ENCODE data around the gene ZNF507. TPM values are rescaled to one million over a fixed set of nuclear protein-coding genes. Genes with fewer than 3 reads are reported as not detected.

Gene ZNF507
- 28.8 TPM in 2 replicates for total RNA-seq (2021; fragmentation: NEBNext Ultra II Directional; extraction: Animal tissue kit (Norgen Biotek cat#: 25700))
- polyA plus RNA-seq (2011; rRNA removed), result 6.7 and 8.6 TPM in 2 replicates
- polyA plus RNA-seq (2011; cell fraction: cytosol; rRNA removed), result 13.4 TPM
- polyA plus RNA-seq (2011; cell fraction: nucleus; rRNA removed), result 9.0 TPM
- 11.6 to 19.7 TPM (median 14.5 TPM) in 4 replicates for polyA plus RNA-seq (2012, experiment 1 of 2)
- polyA plus RNA-seq (2012, experiment 2 of 2), result 0.45 TPM
- polyA plus RNA-seq (2013, experiment 1 of 2), result 11.8 TPM
- polyA plus RNA-seq (2013, experiment 2 of 2), result 11.6 TPM
- 33.6 and 53.0 TPM in 2 replicates for polyA minus RNA-seq (2011; rRNA and poly(A)+ RNA removed)
- 15.1 TPM for polyA minus RNA-seq (2011; cell fraction: cytosol; rRNA and poly(A)+ RNA removed)
- polyA minus RNA-seq (2011; cell fraction: nucleus; rRNA and poly(A)+ RNA removed), result 37.4 TPM
- long read RNA-seq, experiment 1, full-length matches to known transcripts, result 1 of 13 reads
- long read RNA-seq, experiment 1, partial matches to known transcripts, result 1 of 13 reads
- long read RNA-seq, experiment 1, other reads (novel, unspliced or antisense), result 11 of 13 reads
- long read RNA-seq, experiment 2, partial matches to known transcripts, result 2 of 4 reads
- long read RNA-seq, experiment 2, other reads (novel, unspliced or antisense), result 0 of 4 reads

DNA sequence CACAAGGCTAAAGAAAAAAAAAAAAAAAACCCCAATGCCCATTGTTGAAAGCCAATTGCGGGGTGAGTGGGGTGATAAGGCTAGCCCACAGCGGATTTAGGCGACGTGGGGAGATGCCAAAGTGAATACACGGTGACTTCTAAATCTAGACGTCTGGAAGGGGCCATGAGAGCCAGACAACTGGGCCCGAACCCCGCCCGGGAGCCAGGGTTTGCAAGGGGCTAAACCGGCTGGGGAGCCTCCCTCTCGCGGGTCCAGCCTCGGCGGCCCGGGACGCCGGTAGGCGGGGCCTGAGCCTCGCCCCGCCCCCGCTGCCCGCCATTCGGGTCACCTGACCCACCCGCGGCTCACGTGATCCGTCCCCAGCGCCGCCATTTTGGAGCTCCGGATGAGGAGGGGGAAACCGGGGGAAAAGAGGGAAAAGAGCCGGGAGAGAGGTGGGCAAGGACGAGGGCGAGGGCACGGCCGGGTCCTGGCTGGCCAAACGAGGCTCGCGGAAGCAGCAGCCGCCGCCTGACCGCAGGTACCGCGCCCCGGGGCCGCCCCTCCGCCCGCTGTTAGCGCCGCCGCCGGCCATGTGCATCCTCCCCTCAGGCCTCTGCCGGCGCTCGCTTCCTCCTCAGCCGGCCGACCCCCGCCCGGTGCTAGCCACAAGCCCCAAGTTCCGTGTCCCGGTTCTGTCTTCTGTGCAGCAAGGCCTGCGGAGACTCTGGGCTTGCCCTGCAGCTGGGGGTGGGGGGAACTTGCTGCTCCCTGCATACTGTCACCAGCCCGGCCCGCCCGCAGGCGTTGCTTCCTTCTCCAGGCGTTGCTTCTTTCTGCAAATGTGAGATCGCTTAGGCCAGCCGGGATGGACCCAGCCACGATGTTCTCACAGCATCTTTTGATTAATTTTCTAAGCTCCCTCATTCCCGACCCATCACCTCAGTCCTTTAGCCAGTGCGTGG is at the start of gene ZNF507:
Gene ZNF507 (plus strand): TSS at position 350 of the 947 bp plus-strand sequence. CDS start 7,221 bp downstream, outside the sequence.
- ChIA-PET POLR2A (ENCODE audit: partially characterized antibody) (interaction anchor here (0.7 to 1.7 kb wide), 5 partner anchors 16 to 816 kb away, joined by 3 to 9 read pairs (median 4); no protein-coding TSS in a partner anchor), CTCF (ENCODE audit: partially characterized antibody) (interaction anchor here (0.6 to 1.9 kb wide), 4 partner anchors 10 to 1270 kb away, joined by 3 to 6 read pairs (median 4); no protein-coding TSS in a partner anchor)
- H4K91ac ChIP-seq (replicated peaks; ENCODE audit: insufficient read length, low read length), result peak within 1 kb of the TSS; percentile 2
- TF ChIP-seq TCF12 (IDR thresholded peaks at IDR 0.05; ENCODE audit: low read depth, low read length) (no peak), GABPA (IDR thresholded peaks at IDR 0.05; ENCODE audit: borderline replicate concordance, insufficient read depth, low read length) (no peak), SP1 (IDR thresholded peaks at IDR 0.05; ENCODE audit: low read depth, low read length) (0 out of 2 replicates have a peak, but pooled peaks have one; percentile 55), POLR2A (IDR thresholded peaks at IDR 0.05; ENCODE audit: control extremely low read depth in 1 of 2, low read depth in 2 of 2, low read length in 2 of 2) (peak; percentile 46 to 88), RXRA (IDR thresholded peaks at IDR 0.05; ENCODE audit: insufficient read depth, low read depth, low read length) (no peak), RAD21 (IDR thresholded peaks at IDR 0.05 in 1 of 2, conservative IDR thresholded peaks at IDR 0.05 in 1 of 2; ENCODE audit: low read depth in 2 of 2, low read length in 2 of 2) (no peak), ASH2L (IDR thresholded peaks at IDR 0.05; ENCODE audit: low read length) (peak; percentile 58)

More for the DNA sequence above, at the start of gene ZNF507:
- Histone ChIP-seq H3K36me3 (ENCODE audit: control insufficient read depth in 2 of 4, insufficient read depth in 4 of 4, low read length in 3 of 4) (peaks cover 0 to 27% (median 7%) of the 10 kb centered on the region in 4 experiments; a peak in 6 of 8 replicates), H3K4me3 (ENCODE audit: extremely low read depth in 1 of 4, insufficient read depth in 2 of 4, low read depth in 3 of 4, low read length in 4 of 4) (peak within 1 kb of the TSS; percentile 84 to 100 (median 96)), H3K4me1 (replicated peaks in 1 of 4; ENCODE audit: control insufficient read depth in 3 of 4, insufficient read depth in 4 of 4, low read length in 3 of 4) (no peaks in the 10 kb centered on the region; a peak in 1 of 7 replicates), H3K23ac (ENCODE audit: insufficient read length) (peak within 1 kb of the TSS; percentile 35), H2BK120ac (replicated peaks; ENCODE audit: low read depth, low read length) (no peak within 1 kb of the TSS), H2BK5ac (ENCODE audit: low read depth, low read length) (peak within 1 kb of the TSS; percentile 77; the same call in 1 of the 2 replicates), H3K27me3 (replicated peaks in 1 of 4; ENCODE audit: control insufficient read depth in 3 of 4, extremely low read depth in 1 of 4, insufficient read depth in 3 of 4, low read length in 3 of 4) (peaks cover 0 to 3% (median 0%) of the 10 kb centered on the region in 4 experiments; a peak in 1 of 7 replicates), H3K56ac (replicated peaks; ENCODE audit: insufficient read length, low read depth, low read length) (peak within 1 kb of the TSS; percentile 52), H3K79me2 (ENCODE audit: control insufficient read depth in 1 of 2, insufficient read depth in 2 of 2, low read length in 2 of 2) (peaks cover 9 to 48% of the 10 kb centered on the region in 2 experiments), H3K4ac (replicated peaks; ENCODE audit: insufficient read length, low read depth, low read length) (no peak within 1 kb of the TSS), H3K27ac (ENCODE audit: low read depth, low read length) (peak within 1 kb of the TSS; percentile 86), H4K8ac (ENCODE audit: extremely low read depth, insufficient read depth, low read length) (peak within 1 kb of the TSS; percentile 99), H2BK12ac (ENCODE audit: low read depth, low read length) (no peak within 1 kb of the TSS), H2AFZ (ENCODE audit: low read length) (peak within 1 kb of the TSS; percentile 87), H2BK15ac (ENCODE audit: low read length) (no peak within 1 kb of the TSS), H3K9me3 (ENCODE audit: insufficient read depth in 2 of 2, low read depth in 1 of 2, low read length in 1 of 2) (no peaks in the 10 kb centered on the region), H2BK20ac (ENCODE audit: low read length) (no peak within 1 kb of the TSS), H3K9ac (replicated peaks in 1 of 4; ENCODE audit: extremely low read depth in 1 of 4, low read depth in 3 of 4, low read length in 3 of 4) (peak within 1 kb of the TSS; percentile 85 to 94 (median 90)), H3K4me2 (ENCODE audit: insufficient read depth in 1 of 2, low read depth in 2 of 2, low read length in 2 of 2) (peak within 1 kb of the TSS; percentile 79 to 87), H3K79me1 (ENCODE audit: low read depth, low read length) (no peaks in the 10 kb centered on the region), H3K23me2 (ENCODE audit: low read depth, low read length) (no peaks in the 10 kb centered on the region; the same call in 1 of the 2 replicates), H3K18ac (ENCODE audit: extremely low read depth, low read length) (no peak within 1 kb of the TSS), H4K20me1 (replicated peaks in 1 of 2; ENCODE audit: control insufficient read depth in 1 of 2, insufficient read depth in 2 of 2, low read length in 2 of 2) (no peaks in the 10 kb centered on the region), H4K5ac (ENCODE audit: insufficient read length, low read depth, low read length) (peak within 1 kb of the TSS; percentile 8), H2AK5ac (ENCODE audit: low read depth, low read length) (no peak within 1 kb of the TSS), H3K14ac (ENCODE audit: insufficient read length) (no peak within 1 kb of the TSS)
- no peak for FAIRE-seq
- DNase-seq (ENCODE audit: low read depth in 1 of 2, low spot score in 2 of 2), result peak; percentile 23 to 95
- 9% methylated on average over 49 of the region's 72 CpGs; no CpG with 5 or more reads in 1 of the 2 experiments for WGBS, 2 experiments (ENCODE audit: extremely low coverage in 1 of 2, insufficient coverage in 1 of 2, insufficient read length in 1 of 2, insufficient replicate concordance in 2 of 2, low coverage in 1 of 2, low lambda C conversion rate in 2 of 2, missing lambda C conversion rate in 1 of 2)
